Suppressor macrophage treated with lipopolysaccharide for 4 hours (primary cell): ENCODE measurements around the gene LRRC41.
"Not testable (repeated sequence)": the region's sequence is repeated elsewhere in the genome, so short reads cannot be mapped to it uniquely, and the experiment has no call there.

Experiments used
- DNase-seq: peaks from one replicate; pipeline ENCODE4 v3.0.0-alpha.2; 2020

Gene LRRC41

GRCh38 chr1:46241733-46242132 lies 61.7 kb downstream of the LRRC41 start:
- DNase-seq = not testable (repeated sequence)

GRCh38 chr1:46238865-46239264 lies 64.6 kb downstream of the LRRC41 start:
- DNase-seq = peak; percentile 81

- no peak for DNase-seq
Observed at GRCh38 chr1:46236882-46237281, 66.5 kb downstream of the LRRC41 start.

GRCh38 chr1:46231231-46231630 lies 72.2 kb downstream of the LRRC41 start:
- not testable (repeated sequence) for DNase-seq
